ENCODE measurements around the gene MGAT1. TPM values are rescaled to one million over a fixed set of nuclear protein-coding genes. Genes with fewer than 3 reads are reported as not detected.
"Not testable (repeated sequence)": the region's sequence is repeated elsewhere in the genome, so short reads cannot be mapped to it uniquely, and the experiment has no call there.

Gene MGAT1
- total RNA-seq, 4 donors from 2014 or later: 122 to 196 (median 159) TPM

GRCh38 chr5:180790020-180790419 is 12.6 kb downstream of the MGAT1 start:
- no peak for TF ChIP-seq EP300 (IDR thresholded peaks at IDR 0.05)
- TF ChIP-seq POLR2AphosphoS5 (IDR thresholded peaks at IDR 0.05): no peak
- TF ChIP-seq CTCF (IDR thresholded peaks at IDR 0.05): no peak
- no peak for TF ChIP-seq POLR2A (IDR thresholded peaks at IDR 0.05)
- H3K27me3 ChIP-seq: no peaks in the 10 kb centered on the region
- peaks cover 0 to 67% of the 10 kb centered on the region in 2 donors for H3K36me3 ChIP-seq
- 74% methylated on average over 3 of the region's 8 CpGs; no CpG with 5 or more reads in 1 of the 2 donors for WGBS, 2 donors (ENCODE audit: low coverage in 1 of 2)
- no peak overlapping the region for H3K4me3 ChIP-seq
- H3K27ac ChIP-seq: no peak overlapping the region
- no peaks in the 10 kb centered on the region for H3K9me3 ChIP-seq
- peaks cover 6 to 85% (median 30%) of the 10 kb centered on the region in 3 donors for H3K4me1 ChIP-seq
- no peak for ATAC-seq

GRCh38 chr5:180788651-180789410 is 13.8 kb downstream of the MGAT1 start:
- Histone ChIP-seq H3K4me1 (peaks cover 6 to 85% (median 30%) of the 10 kb centered on the region in 3 donors), H3K36me3 (peaks cover 0 to 57% of the 10 kb centered on the region in 2 donors)
- not testable (repeated sequence) for H3K27ac ChIP-seq, ATAC-seq, H3K4me3 ChIP-seq, H3K27me3 ChIP-seq, H3K9me3 ChIP-seq
- 90 to 96% methylated on average over 7 to 18 of the region's 19 CpGs for WGBS, 2 donors (ENCODE audit: low coverage in 1 of 2)

- H3K36me3 ChIP-seq: peaks cover 0 to 53% of the 10 kb centered on the region in 2 donors
- peaks cover 6 to 78% (median 29%) of the 10 kb centered on the region in 3 donors for H3K4me1 ChIP-seq
These were observed 14.7 kb downstream of the MGAT1 start for GRCh38 chr5:180787711-180788431.

GRCh38 chr5:180786531-180787398 is 15.8 kb downstream of the MGAT1 start:
- WGBS, 2 donors (ENCODE audit: low coverage in 1 of 2): 22 to 35% methylated on average over 5 to 8 of the region's 21 CpGs
- peak overlapping the region; percentile 84 to 89 (median 88) for H3K27ac ChIP-seq
- H3K36me3 ChIP-seq: peaks cover 0 to 42% of the 10 kb centered on the region in 2 donors
- H3K9me3 ChIP-seq: no peaks in the 10 kb centered on the region
- no peak for ATAC-seq
- H3K27me3 ChIP-seq: no peaks in the 10 kb centered on the region
- no peak for TF ChIP-seq EP300 (IDR thresholded peaks at IDR 0.05)
- no peak for TF ChIP-seq CTCF (IDR thresholded peaks at IDR 0.05)
- TF ChIP-seq POLR2AphosphoS5 (IDR thresholded peaks at IDR 0.05): no peak
- no peak for TF ChIP-seq POLR2A (IDR thresholded peaks at IDR 0.05)
- H3K4me3 ChIP-seq: no peak overlapping the region
- peaks cover 6 to 70% (median 27%) of the 10 kb centered on the region in 3 donors for H3K4me1 ChIP-seq

More at GRCh38 chr5:180787711-180788431, 14.7 kb downstream of the MGAT1 start:
- ATAC-seq: no peak
- Histone ChIP-seq H3K27ac (peak overlapping the region in 3 of 4 donors; percentile 84 to 89 (median 87)), H3K27me3 (no peaks in the 10 kb centered on the region), H3K9me3 (no peaks in the 10 kb centered on the region), H3K4me3 (no peak overlapping the region)
- TF ChIP-seq POLR2A (IDR thresholded peaks at IDR 0.05): no peak
- TF ChIP-seq CTCF (IDR thresholded peaks at IDR 0.05): no peak
- TF ChIP-seq POLR2AphosphoS5 (IDR thresholded peaks at IDR 0.05): no peak
- TF ChIP-seq EP300 (IDR thresholded peaks at IDR 0.05): no peak
- WGBS, 2 donors (ENCODE audit: low coverage in 1 of 2): 75% methylated on average over 3 of the region's 20 CpGs; no CpG with 5 or more reads in 1 of the 2 donors

GRCh38 chr5:180785794-180786221 is 16.8 kb downstream of the MGAT1 start:
- Histone ChIP-seq H3K36me3 (peaks cover 0 to 33% of the 10 kb centered on the region in 2 donors), H3K27ac (peak overlapping the region; percentile 84 to 89 (median 88)), H3K9me3 (no peaks in the 10 kb centered on the region), H3K27me3 (no peaks in the 10 kb centered on the region), H3K4me1 (peaks cover 6 to 60% (median 27%) of the 10 kb centered on the region in 3 donors), H3K4me3 (no peak overlapping the region)
- TF ChIP-seq EP300 (IDR thresholded peaks at IDR 0.05) (no peak), POLR2AphosphoS5 (IDR thresholded peaks at IDR 0.05) (no peak), CTCF (IDR thresholded peaks at IDR 0.05) (no peak), POLR2A (IDR thresholded peaks at IDR 0.05) (no peak)
- ATAC-seq: peak; percentile 44
- WGBS, 2 donors (ENCODE audit: low coverage in 1 of 2): 0% methylated on average over 1 of the region's 5 CpGs; no CpG with 5 or more reads in 1 of the 2 donors

All from gastroesophageal sphincter (tissue), 4 donors.